Measurements from ENCODE around the gene DSG4. TPM values are rescaled to one million over a fixed set of nuclear protein-coding genes. Genes with fewer than 3 reads are reported as not detected.

DSG4 gene
- total RNA-seq, 4 donors from 2014 or later: not detected

- Histone ChIP-seq H3K9me3 (no peaks in the 10 kb centered on the region), H3K4me3 (no peak overlapping the region), H3K27me3 (no peaks in the 10 kb centered on the region), H3K36me3 (no peaks in the 10 kb centered on the region), H3K4me1 (peaks cover 0 to 7% (median 0%) of the 10 kb centered on the region in 4 donors), H3K27ac (no peak overlapping the region)
- intact Hi-C loops (cut with DNase I; ENCODE audit: low total_unique reads) (no loop called here), in situ Hi-C loops (cut with MboI; ENCODE audit: low pct_ligation_motif_present in 1 of 4, low pct_unique_long_range_greater_than_20kb in 1 of 4, low sequenced_read_pairs in 3 of 4) (no loop called here)
- no peak for DNase-seq
- TF ChIP-seq POLR2A (IDR thresholded peaks at IDR 0.05) (no peak), POLR2AphosphoS5 (IDR thresholded peaks at IDR 0.05) (no peak), CTCF (IDR thresholded peaks at IDR 0.05) (no peak), EP300 (IDR thresholded peaks at IDR 0.05; ENCODE audit: low read depth) (no peak)
Measured at GRCh38 chr18:31371989-31372388, 4.6 kb upstream of the DSG4 start.

GRCh38 chr18:31373641-31374040 is 2.9 kb upstream of the DSG4 start:
- in situ Hi-C loops (cut with MboI; ENCODE audit: low pct_ligation_motif_present in 1 of 4, low pct_unique_long_range_greater_than_20kb in 1 of 4, low sequenced_read_pairs in 3 of 4): no loop called here
- Histone ChIP-seq H3K27me3 (no peaks in the 10 kb centered on the region), H3K4me1 (peaks cover 0 to 7% (median 0%) of the 10 kb centered on the region in 4 donors), H3K9me3 (no peaks in the 10 kb centered on the region), H3K27ac (no peak overlapping the region), H3K36me3 (no peaks in the 10 kb centered on the region), H3K4me3 (no peak overlapping the region)
- 47 to 78% methylated on average over 3 to 4 of the region's 4 CpGs for WGBS, 2 donors (ENCODE audit: low coverage in 1 of 2)
- intact Hi-C loops (cut with DNase I; ENCODE audit: low total_unique reads): no loop called here
- no peak for DNase-seq
- TF ChIP-seq POLR2A (IDR thresholded peaks at IDR 0.05): no peak
- TF ChIP-seq CTCF (IDR thresholded peaks at IDR 0.05): no peak
- TF ChIP-seq POLR2AphosphoS5 (IDR thresholded peaks at IDR 0.05): no peak

GRCh38 chr18:31380912-31381311 is 4.3 kb downstream of the DSG4 start:
- in situ Hi-C loops (cut with MboI; ENCODE audit: low pct_ligation_motif_present in 1 of 4, low pct_unique_long_range_greater_than_20kb in 1 of 4, low sequenced_read_pairs in 3 of 4): loop anchor here in 2 of 4 donors (25.0 kb wide), 1 partner anchor 94 kb away; no protein-coding TSS in a partner anchor
- H3K36me3 ChIP-seq: no peaks in the 10 kb centered on the region
- intact Hi-C loops (cut with DNase I; ENCODE audit: low total_unique reads): no loop called here
- no peak overlapping the region for H3K27ac ChIP-seq
- H3K4me1 ChIP-seq: no peaks in the 10 kb centered on the region
- no peak overlapping the region for H3K4me3 ChIP-seq
- TF ChIP-seq CTCF (IDR thresholded peaks at IDR 0.05) (no peak), EP300 (IDR thresholded peaks at IDR 0.05; ENCODE audit: low read depth) (no peak), POLR2A (IDR thresholded peaks at IDR 0.05) (no peak), POLR2AphosphoS5 (IDR thresholded peaks at IDR 0.05) (no peak)
- H3K9me3 ChIP-seq: no peaks in the 10 kb centered on the region
- no peak for DNase-seq
- WGBS, 2 donors (ENCODE audit: low coverage in 1 of 2): 77 to 93% methylated on average over 2 of the region's 2 CpGs
- no peaks in the 10 kb centered on the region for H3K27me3 ChIP-seq

- H3K27ac ChIP-seq: no peak overlapping the region
- no peak overlapping the region for H3K4me3 ChIP-seq
- 84 to 100% methylated on average over 2 of the region's 2 CpGs for WGBS, 2 donors (ENCODE audit: low coverage in 1 of 2)
- no peaks in the 10 kb centered on the region for H3K27me3 ChIP-seq
- H3K9me3 ChIP-seq: no peaks in the 10 kb centered on the region
- DNase-seq: no peak
- H3K36me3 ChIP-seq: no peaks in the 10 kb centered on the region
- intact Hi-C loops (cut with DNase I; ENCODE audit: low total_unique reads): no loop called here
- TF ChIP-seq CTCF (IDR thresholded peaks at IDR 0.05) (no peak), EP300 (IDR thresholded peaks at IDR 0.05; ENCODE audit: low read depth) (no peak), POLR2A (IDR thresholded peaks at IDR 0.05) (no peak), POLR2AphosphoS5 (IDR thresholded peaks at IDR 0.05) (no peak)
- no peaks in the 10 kb centered on the region for H3K4me1 ChIP-seq
- in situ Hi-C loops (cut with MboI; ENCODE audit: low pct_ligation_motif_present in 1 of 4, low pct_unique_long_range_greater_than_20kb in 1 of 4, low sequenced_read_pairs in 3 of 4): loop anchor here in 2 of 4 donors (25.0 kb wide), 1 partner anchor 95 kb away; no protein-coding TSS in a partner anchor
Measured at GRCh38 chr18:31382107-31382506, 5.5 kb downstream of the DSG4 start.

Data from transverse colon (tissue), 4 donors.